IMR-90 (cell line): Measurements from ENCODE around the gene HAO2. TPM values are rescaled to one million over a fixed set of nuclear protein-coding genes. Genes with fewer than 3 reads are reported as not detected.

ENCODE experiments used
- ATAC-seq: fragments of 200-7000 bp; cut with Tn5 transposase; 2 replicates; pipeline ENCODE4 v1.9.1; 2020; ENCODE audit warnings: low read depth, mild to moderate bottlenecking, moderate library complexity
- Bru-seq: library from RNA; stranded (reverse); fragments of 400-500 nt; gene quantifications from one replicate; lab custom pipeline; 2021; lab: Mats Ljungman, UMichigan
- BruChase-seq, 2 experiments: library from RNA; stranded (reverse); fragments of 400-500 nt; gene quantifications; one replicate each; lab custom pipeline; 2021; lab: Mats Ljungman, UMichigan
- BruUV-seq: library from RNA; stranded (reverse); fragments of 400-500 nt; replicated peaks from 2 replicates; lab custom pipeline; 2021; lab: Mats Ljungman, UMichigan
- CTCF ChIA-PET: fragments of 300-600 bp; formaldehyde crosslinking; extraction: SDS; loops from one replicate; lab custom pipeline; 2021; ENCODE audit warnings: antibody characterized with exemption; lab: Yijun Ruan, JAX
- POLR2A ChIA-PET: fragments of 300-600 bp; sonication (Branson Sonifier 250); formaldehyde crosslinking; loops from one replicate; lab custom pipeline; 2022; ENCODE audit warnings: antibody characterized with exemption; ENCODE audit not compliant: unreplicated experiment; lab: Charles Lee
- DNase-seq: peaks from one replicate; pipeline ENCODE4 v3.0.0; 2013
- H2AFZ ChIP-seq: replicated peaks from 2 replicates; pipeline ENCODE3; 2013; ENCODE audit warnings: low read length, mild to moderate bottlenecking; ENCODE audit not compliant: poor library complexity
- H2AK5ac ChIP-seq: 2 replicates; pipeline ENCODE4 v1.6.1; 2013; ENCODE audit warnings: low read depth, low read length, inconsistent platforms
- H2AK9ac ChIP-seq: replicated peaks from 2 replicates; pipeline ENCODE3; 2013; ENCODE audit warnings: mild to moderate bottlenecking, low read depth, low read length, moderate library complexity; ENCODE audit not compliant: poor library complexity
- H2BK120ac ChIP-seq: 2 replicates; pipeline ENCODE4 v1.6.1; 2013; ENCODE audit warnings: low read depth, low read length, inconsistent platforms
- H2BK15ac ChIP-seq: 3 replicates; pipeline ENCODE4 v1.6.1; 2013; ENCODE audit warnings: low read depth, low read length, inconsistent platforms
- H2BK20ac ChIP-seq: 2 replicates; pipeline ENCODE4 v1.6.1; 2013; ENCODE audit warnings: low read depth, mild to moderate bottlenecking, inconsistent platforms, low read length, moderate library complexity
- H2BK5ac ChIP-seq: 2 replicates; pipeline ENCODE4 v1.6.1; 2013; ENCODE audit warnings: mild to moderate bottlenecking, low read depth, low read length, inconsistent platforms; ENCODE audit not compliant: poor library complexity, severe bottlenecking
- H3K14ac ChIP-seq: replicated peaks from 2 replicates; pipeline ENCODE4 v1.6.1; 2013; ENCODE audit warnings: low read depth, low read length, inconsistent platforms
- H3K18ac ChIP-seq: 2 replicates; pipeline ENCODE4 v1.6.1; 2013; ENCODE audit warnings: low read depth, low read length, control low read depth
- H3K23ac ChIP-seq: 2 replicates; pipeline ENCODE4 v1.6.1; 2013; ENCODE audit warnings: low read depth, low read length, inconsistent platforms
- H3K27ac ChIP-seq: 2 replicates; pipeline ENCODE4 v1.5.1; 2013; ENCODE audit warnings: mild to moderate bottlenecking, control low read depth, low read length; ENCODE audit not compliant: insufficient read depth
- H3K27me3 ChIP-seq: 2 replicates; pipeline ENCODE4 v1.6.1; 2013; ENCODE audit warnings: low read length; ENCODE audit not compliant: control insufficient read depth, insufficient read depth
- H3K36me3 ChIP-seq: 2 replicates; pipeline ENCODE4 v1.6.1; 2013; ENCODE audit warnings: low read length, mixed read lengths; ENCODE audit not compliant: control insufficient read depth, insufficient read depth
- H3K4ac ChIP-seq: 2 replicates; pipeline ENCODE4 v1.6.1; 2013; ENCODE audit warnings: low read depth, low read length, inconsistent platforms
- H3K4me1 ChIP-seq: 2 replicates; pipeline ENCODE4 v1.6.1; 2013; ENCODE audit warnings: low read length, mixed read lengths; ENCODE audit not compliant: control insufficient read depth, insufficient read depth
- H3K4me2 ChIP-seq: 2 replicates; pipeline ENCODE4 v1.6.1; 2013; ENCODE audit warnings: low read depth, mild to moderate bottlenecking, control low read depth, low read length, moderate library complexity
- H3K4me3 ChIP-seq: 2 replicates; pipeline ENCODE4 v1.5.1; 2013; ENCODE audit warnings: low read depth, mild to moderate bottlenecking, control low read depth, low read length, moderate library complexity; ENCODE audit not compliant: insufficient read depth
- H3K56ac ChIP-seq: 2 replicates; pipeline ENCODE4 v1.6.1; 2013; ENCODE audit warnings: low read length, inconsistent platforms; ENCODE audit not compliant: insufficient read depth; ENCODE audit errors: extremely low read depth
- H3K79me1 ChIP-seq, 2 experiments: 2 replicates each; pipeline ENCODE4 v1.6.1; 2013; ENCODE audit warnings: low read length in 2 of 2, inconsistent platforms in 1 of 2, low read depth in 1 of 2
- H3K9ac ChIP-seq: 2 replicates; pipeline ENCODE4 v1.6.1; 2013; ENCODE audit warnings: low read depth, low read length, control low read depth
- H3K9me1 ChIP-seq: 2 replicates; pipeline ENCODE4 v1.6.1; 2013; ENCODE audit warnings: low read length, inconsistent platforms; ENCODE audit not compliant: insufficient read depth
- H3K9me3 ChIP-seq: 2 replicates; pipeline ENCODE4 v1.6.1; 2013; ENCODE audit warnings: low read length; ENCODE audit not compliant: control insufficient read depth, insufficient read depth
- H4K20me1 ChIP-seq: 2 replicates; pipeline ENCODE4 v1.6.1; 2013; ENCODE audit warnings: low read length, inconsistent platforms; ENCODE audit not compliant: insufficient read depth
- H4K5ac ChIP-seq: 2 replicates; pipeline ENCODE4 v1.6.1; 2013; ENCODE audit warnings: mild to moderate bottlenecking, low read depth, low read length, control low read depth
- H4K8ac ChIP-seq, 2 experiments: 2 replicates each; pipeline ENCODE4 v1.6.1; 2013; ENCODE audit warnings: low read depth in 2 of 2, low read length in 2 of 2, control low read depth in 1 of 2, inconsistent platforms in 1 of 2
- H4K91ac ChIP-seq: 2 replicates; pipeline ENCODE4 v1.6.1; 2013; ENCODE audit warnings: low read depth, low read length, inconsistent platforms; ENCODE audit not compliant: insufficient read depth
- CTCF ChIP-seq: conservative IDR thresholded peaks from 2 replicates; pipeline ENCODE4 v1.5.1; 2012; ENCODE audit warnings: mild to moderate bottlenecking, low read depth, low read length, improper control_type of control experiment
- FOS ChIP-seq: fragments of 150-350 bp; IDR thresholded peaks from 2 replicates; pipeline ENCODE4 v1.6.1; 2016; ENCODE audit warnings: low read depth, low read length
- MAFK ChIP-seq: IDR thresholded peaks from 2 replicates; pipeline ENCODE4 v1.6.1; 2012; ENCODE audit warnings: low read depth, low read length, improper control_type of control experiment
- MXI1 ChIP-seq: IDR thresholded peaks from 2 replicates; pipeline ENCODE4 v1.6.1; 2012; ENCODE audit warnings: low read depth, mild to moderate bottlenecking, low read length, moderate library complexity, borderline replicate concordance
- WGBS, 2 experiments: methylation state at CpG; one replicate each; pipeline versions ENCODE4 v1.1.5 to v1.1.7; 2013; ENCODE audit warnings: missing lambda C conversion rate in 2 of 2; ENCODE audit not compliant: insufficient read length in 1 of 2; ENCODE audit errors: extremely low coverage in 2 of 2; 5-methylcytosine and 5-hydroxymethylcytosine counted together
- dilution Hi-C: fragments of 300-500 bp; cut with HindIII; formaldehyde crosslinking; loops from one replicate; pipeline ENCODE4 v1.14.3; 2018; ENCODE audit warnings: low sequenced_read_pairs; ENCODE audit not compliant: unreplicated experiment
- in situ Hi-C: fragments of 300-500 bp; cut with MboI; formaldehyde crosslinking; loops from 3 replicates; pipeline ENCODE4 v1.14.3; 2019; ENCODE audit warnings: low sequenced_read_pairs, inconsistent platforms, mixed read lengths
- intact Hi-C: fragments of 100-400 bp; cut with micrococcal nuclease; formaldehyde crosslinking; loops from 2 replicates; pipeline ENCODE4 v1.10.0; 2022
- long read RNA-seq: library from polyadenylated mRNA; unstranded; transcript quantifications from one replicate; pipeline ENCODE4 v2.0.0, GENCODE V29; 2021; ENCODE audit not compliant: unreplicated experiment
- polyA plus RNA-seq, 3 experiments: library from polyadenylated mRNA; depleted of rRNA; stranded (reverse); fragments of >200 nt; gene quantifications; 2 replicates each; pipeline ENCODE4 v1.2.3, GENCODE V29; 2012; ENCODE audit warnings: low replicate concordance in 1 of 3
- total RNA-seq: library from RNA; depleted of rRNA; stranded (reverse); fragments of >200 nt; gene quantifications from 2 replicates; pipeline ENCODE4 v1.2.3, GENCODE V29; 2012; rRNA removed

HAO2 gene
- total RNA-seq (not detected in 2 replicates), polyA plus RNA-seq (2012; rRNA removed) (not detected in 2 replicates), Bru-seq, nascent RNA (not detected), BruChase-seq, experiment 1, labeled RNA remaining after a 6-hour chase (not detected), BruChase-seq, experiment 2, labeled RNA remaining after a 2-hour chase (not detected)
- polyA plus RNA-seq (2012; cell fraction: cytosol; rRNA removed), result not detected in 2 replicates
- not detected in 2 replicates for polyA plus RNA-seq (2012; cell fraction: nucleus; rRNA removed; ENCODE audit: low replicate concordance)
- long read RNA-seq, result 0 reads

GRCh38 chr1:119368554-119368953 lies at the start of gene HAO2:
Gene HAO2 (plus strand): TSS chr1:119368785. CDS start chr1:119381086, 12,301 bp downstream.
- H3K56ac ChIP-seq, result no peak within 1 kb of the TSS
- no peak within 1 kb of the TSS for H3K27ac ChIP-seq
- no peak within 1 kb of the TSS for H3K4me3 ChIP-seq
- dilution Hi-C loops (no loop called here), in situ Hi-C loops (loop anchor here (10.0 to 25.0 kb wide), 2 partner anchors 94 to 1206 kb away; no protein-coding TSS in a partner anchor), intact Hi-C loops (loop anchor here (5.0 kb wide), 1 partner anchor 226 kb away; the partner anchor contains the start of gene WARS2)
- no peak within 1 kb of the TSS for H3K14ac ChIP-seq
- no peak within 1 kb of the TSS for H4K91ac ChIP-seq
- no peak within 1 kb of the TSS for H3K23ac ChIP-seq
- ChIA-PET POLR2A (no interaction called here), CTCF (no interaction called here)
- no peaks in the 10 kb centered on the region for H3K4me1 ChIP-seq
- H2BK15ac ChIP-seq, result no peak within 1 kb of the TSS
- no peak for ATAC-seq
- H2AFZ ChIP-seq, result no peak within 1 kb of the TSS
- H3K27me3 ChIP-seq, result peaks cover 8% of the 10 kb centered on the region
- TF ChIP-seq FOS, result no peak
- TF ChIP-seq MAFK, result peak; percentile 100
- no peak for TF ChIP-seq CTCF
- TF ChIP-seq MXI1, result no peak
- H3K9ac ChIP-seq, result no peak within 1 kb of the TSS
- H4K20me1 ChIP-seq, result no peaks in the 10 kb centered on the region
- H2BK20ac ChIP-seq, result no peak within 1 kb of the TSS
- H2AK9ac ChIP-seq, result no peak within 1 kb of the TSS
- no peak within 1 kb of the TSS for H4K8ac ChIP-seq
- WGBS, 2 experiments, result 60% methylated on average over 1 of the region's 2 CpGs; no CpG with 5 or more reads in 1 of the 2 experiments
- H4K5ac ChIP-seq, result no peak within 1 kb of the TSS
- no TSS peak for BruUV-seq
- no peaks in the 10 kb centered on the region for H3K36me3 ChIP-seq
- no peak within 1 kb of the TSS for H2AK5ac ChIP-seq
- H3K9me1 ChIP-seq, result no peaks in the 10 kb centered on the region
- no peaks in the 10 kb centered on the region for H3K9me3 ChIP-seq
- H3K79me1 ChIP-seq, result no peaks in the 10 kb centered on the region
- no peak within 1 kb of the TSS for H3K4me2 ChIP-seq
- DNase-seq, result no peak
- H3K4ac ChIP-seq, result no peak within 1 kb of the TSS
- no peak within 1 kb of the TSS for H3K18ac ChIP-seq
- H2BK5ac ChIP-seq, result no peak within 1 kb of the TSS
- H2BK120ac ChIP-seq, result no peak within 1 kb of the TSS
